Measurements from ENCODE around the gene NIBAN1. TPM values are rescaled to one million over a fixed set of nuclear protein-coding genes. Genes with fewer than 3 reads are reported as not detected.
A peak's percentile ranks its signal among the peaks of the same experiment; 100 is the strongest.

The NIBAN1 gene
- total RNA-seq, 1 donor from 2014 or later, result 68.4 TPM

- Histone ChIP-seq H3K9me3 (ENCODE audit: control insufficient read depth in 3 of 3, low read length in 3 of 3) (no peaks in the 10 kb centered on the region), H3K27ac (ENCODE audit: low read depth, low read length) (peak overlapping the region; percentile 23), H3K4me3 (ENCODE audit: low read length in 3 of 3) (no peak overlapping the region), H3K9ac (ENCODE audit: low read depth in 1 of 3, low read length in 3 of 3) (no peak overlapping the region), H3K36me3 (ENCODE audit: control insufficient read depth in 3 of 3, insufficient read depth in 3 of 3, low read length in 3 of 3) (peaks cover 0 to 5% (median 0%) of the 10 kb centered on the region in 3 donors), H3K4me1 (ENCODE audit: control insufficient read depth in 3 of 3, insufficient read depth in 3 of 3, low read length in 3 of 3) (peaks cover 4 to 25% (median 8%) of the 10 kb centered on the region in 3 donors), H3K27me3 (ENCODE audit: control insufficient read depth in 3 of 3, insufficient read depth in 3 of 3, low read length in 3 of 3) (no peaks in the 10 kb centered on the region)
Measured at GRCh38 chr1:184935920-184936798, 38.1 kb downstream of the NIBAN1 start.

- H3K9ac ChIP-seq (ENCODE audit: low read depth in 1 of 3, low read length in 3 of 3), result no peak overlapping the region
- peaks cover 4 to 18% (median 6%) of the 10 kb centered on the region in 3 donors for H3K4me1 ChIP-seq (ENCODE audit: control insufficient read depth in 3 of 3, insufficient read depth in 3 of 3, low read length in 3 of 3)
- H3K4me3 ChIP-seq (ENCODE audit: low read length in 3 of 3), result no peak overlapping the region
Measured at GRCh38 chr1:184933944-184934343, 40.4 kb downstream of the NIBAN1 start.

GRCh38 chr1:184932319-184932718 is 42.0 kb downstream of the NIBAN1 start:
- H3K9ac ChIP-seq (ENCODE audit: low read depth in 1 of 3, low read length in 3 of 3), result no peak overlapping the region
- H3K27ac ChIP-seq (ENCODE audit: low read depth, low read length), result no peak overlapping the region
- H3K27me3 ChIP-seq (ENCODE audit: control insufficient read depth in 3 of 3, insufficient read depth in 3 of 3, low read length in 3 of 3), result no peaks in the 10 kb centered on the region
- H3K4me1 ChIP-seq (ENCODE audit: control insufficient read depth in 3 of 3, insufficient read depth in 3 of 3, low read length in 3 of 3), result peaks cover 0 to 16% (median 6%) of the 10 kb centered on the region in 3 donors
- no peaks in the 10 kb centered on the region for H3K9me3 ChIP-seq (ENCODE audit: control insufficient read depth in 3 of 3, low read length in 3 of 3)
- peaks cover 0 to 5% (median 0%) of the 10 kb centered on the region in 3 donors for H3K36me3 ChIP-seq (ENCODE audit: control insufficient read depth in 3 of 3, insufficient read depth in 3 of 3, low read length in 3 of 3)
- H3K4me3 ChIP-seq (ENCODE audit: low read length in 3 of 3), result no peak overlapping the region

More at GRCh38 chr1:184933944-184934343, 40.4 kb downstream of the NIBAN1 start:
- Histone ChIP-seq H3K36me3 (ENCODE audit: control insufficient read depth in 3 of 3, insufficient read depth in 3 of 3, low read length in 3 of 3) (peaks cover 0 to 5% (median 0%) of the 10 kb centered on the region in 3 donors), H3K9me3 (ENCODE audit: control insufficient read depth in 3 of 3, low read length in 3 of 3) (no peaks in the 10 kb centered on the region), H3K27ac (ENCODE audit: low read depth, low read length) (no peak overlapping the region), H3K27me3 (ENCODE audit: control insufficient read depth in 3 of 3, insufficient read depth in 3 of 3, low read length in 3 of 3) (no peaks in the 10 kb centered on the region)

- no peaks in the 10 kb centered on the region for H3K9me3 ChIP-seq (ENCODE audit: control insufficient read depth in 3 of 3, low read length in 3 of 3)
- H3K9ac ChIP-seq (ENCODE audit: low read depth in 1 of 3, low read length in 3 of 3), result no peak overlapping the region
- peaks cover 0 to 5% (median 0%) of the 10 kb centered on the region in 3 donors for H3K36me3 ChIP-seq (ENCODE audit: control insufficient read depth in 3 of 3, insufficient read depth in 3 of 3, low read length in 3 of 3)
- H3K27ac ChIP-seq (ENCODE audit: low read depth, low read length), result no peak overlapping the region
- no peak overlapping the region for H3K4me3 ChIP-seq (ENCODE audit: low read length in 3 of 3)
- H3K27me3 ChIP-seq (ENCODE audit: control insufficient read depth in 3 of 3, insufficient read depth in 3 of 3, low read length in 3 of 3), result no peaks in the 10 kb centered on the region
- H3K4me1 ChIP-seq (ENCODE audit: control insufficient read depth in 3 of 3, insufficient read depth in 3 of 3, low read length in 3 of 3), result peaks cover 0 to 15% (median 6%) of the 10 kb centered on the region in 3 donors
Measured at GRCh38 chr1:184931566-184931965, 42.7 kb downstream of the NIBAN1 start.

GRCh38 chr1:184930645-184931044 is 43.7 kb downstream of the NIBAN1 start:
- peaks cover 0 to 5% (median 0%) of the 10 kb centered on the region in 3 donors for H3K36me3 ChIP-seq (ENCODE audit: control insufficient read depth in 3 of 3, insufficient read depth in 3 of 3, low read length in 3 of 3)
- peaks cover 0 to 7% (median 0%) of the 10 kb centered on the region in 3 donors for H3K4me1 ChIP-seq (ENCODE audit: control insufficient read depth in 3 of 3, insufficient read depth in 3 of 3, low read length in 3 of 3)
- H3K27ac ChIP-seq (ENCODE audit: low read depth, low read length), result no peak overlapping the region

GRCh38 chr1:184930232-184930631 is 44.1 kb downstream of the NIBAN1 start:
- no peak overlapping the region for H3K27ac ChIP-seq (ENCODE audit: low read depth, low read length)
- H3K36me3 ChIP-seq (ENCODE audit: control insufficient read depth in 3 of 3, insufficient read depth in 3 of 3, low read length in 3 of 3), result peaks cover 0 to 5% (median 0%) of the 10 kb centered on the region in 3 donors
- no peaks in the 10 kb centered on the region for H3K27me3 ChIP-seq (ENCODE audit: control insufficient read depth in 3 of 3, insufficient read depth in 3 of 3, low read length in 3 of 3)
- H3K4me3 ChIP-seq (ENCODE audit: low read length in 3 of 3), result no peak overlapping the region
- H3K9ac ChIP-seq (ENCODE audit: low read depth in 1 of 3, low read length in 3 of 3), result no peak overlapping the region
- peaks cover 0 to 7% (median 0%) of the 10 kb centered on the region in 3 donors for H3K4me1 ChIP-seq (ENCODE audit: control insufficient read depth in 3 of 3, insufficient read depth in 3 of 3, low read length in 3 of 3)
- no peaks in the 10 kb centered on the region for H3K9me3 ChIP-seq (ENCODE audit: control insufficient read depth in 3 of 3, low read length in 3 of 3)

More at GRCh38 chr1:184930645-184931044, 43.7 kb downstream of the NIBAN1 start:
- Histone ChIP-seq H3K4me3 (ENCODE audit: low read length in 3 of 3) (no peak overlapping the region), H3K9me3 (ENCODE audit: control insufficient read depth in 3 of 3, low read length in 3 of 3) (no peaks in the 10 kb centered on the region), H3K27me3 (ENCODE audit: control insufficient read depth in 3 of 3, insufficient read depth in 3 of 3, low read length in 3 of 3) (no peaks in the 10 kb centered on the region), H3K9ac (ENCODE audit: low read depth in 1 of 3, low read length in 3 of 3) (no peak overlapping the region)

GRCh38 chr1:184929711-184930202 is 44.6 kb downstream of the NIBAN1 start:
- no peak overlapping the region for H3K4me3 ChIP-seq (ENCODE audit: low read length in 3 of 3)
- H3K27ac ChIP-seq (ENCODE audit: low read depth, low read length), result no peak overlapping the region
- peaks cover 0 to 7% (median 0%) of the 10 kb centered on the region in 3 donors for H3K4me1 ChIP-seq (ENCODE audit: control insufficient read depth in 3 of 3, insufficient read depth in 3 of 3, low read length in 3 of 3)
- H3K36me3 ChIP-seq (ENCODE audit: control insufficient read depth in 3 of 3, insufficient read depth in 3 of 3, low read length in 3 of 3), result peaks cover 0 to 5% (median 0%) of the 10 kb centered on the region in 3 donors
- H3K27me3 ChIP-seq (ENCODE audit: control insufficient read depth in 3 of 3, insufficient read depth in 3 of 3, low read length in 3 of 3), result no peaks in the 10 kb centered on the region
- H3K9me3 ChIP-seq (ENCODE audit: control insufficient read depth in 3 of 3, low read length in 3 of 3), result no peaks in the 10 kb centered on the region
- no peak overlapping the region for H3K9ac ChIP-seq (ENCODE audit: low read depth in 1 of 3, low read length in 3 of 3)

GRCh38 chr1:184928394-184928793 is 45.9 kb downstream of the NIBAN1 start:
- H3K27ac ChIP-seq (ENCODE audit: low read depth, low read length), result no peak overlapping the region
- H3K4me3 ChIP-seq (ENCODE audit: low read length in 3 of 3), result no peak overlapping the region
- no peak overlapping the region for H3K9ac ChIP-seq (ENCODE audit: low read depth in 1 of 3, low read length in 3 of 3)
- H3K9me3 ChIP-seq (ENCODE audit: control insufficient read depth in 3 of 3, low read length in 3 of 3), result no peaks in the 10 kb centered on the region
- H3K36me3 ChIP-seq (ENCODE audit: control insufficient read depth in 3 of 3, insufficient read depth in 3 of 3, low read length in 3 of 3), result peaks cover 0 to 2% (median 0%) of the 10 kb centered on the region in 3 donors
- no peaks in the 10 kb centered on the region for H3K27me3 ChIP-seq (ENCODE audit: control insufficient read depth in 3 of 3, insufficient read depth in 3 of 3, low read length in 3 of 3)
- peaks cover 0 to 7% (median 0%) of the 10 kb centered on the region in 3 donors for H3K4me1 ChIP-seq (ENCODE audit: control insufficient read depth in 3 of 3, insufficient read depth in 3 of 3, low read length in 3 of 3)

Data from skeletal muscle tissue (tissue), 4 donors.